Raji (cell line): ENCODE data around the gene EGFR.

ENCODE experiments used
- POLR2A ChIP-seq: IDR thresholded peaks from 2 replicates; pipeline ENCODE4 v1.6.1; 2011; ENCODE audit warnings: low read depth, low read length, control low read depth; ENCODE audit not compliant: insufficient read depth

The EGFR gene

DNA sequence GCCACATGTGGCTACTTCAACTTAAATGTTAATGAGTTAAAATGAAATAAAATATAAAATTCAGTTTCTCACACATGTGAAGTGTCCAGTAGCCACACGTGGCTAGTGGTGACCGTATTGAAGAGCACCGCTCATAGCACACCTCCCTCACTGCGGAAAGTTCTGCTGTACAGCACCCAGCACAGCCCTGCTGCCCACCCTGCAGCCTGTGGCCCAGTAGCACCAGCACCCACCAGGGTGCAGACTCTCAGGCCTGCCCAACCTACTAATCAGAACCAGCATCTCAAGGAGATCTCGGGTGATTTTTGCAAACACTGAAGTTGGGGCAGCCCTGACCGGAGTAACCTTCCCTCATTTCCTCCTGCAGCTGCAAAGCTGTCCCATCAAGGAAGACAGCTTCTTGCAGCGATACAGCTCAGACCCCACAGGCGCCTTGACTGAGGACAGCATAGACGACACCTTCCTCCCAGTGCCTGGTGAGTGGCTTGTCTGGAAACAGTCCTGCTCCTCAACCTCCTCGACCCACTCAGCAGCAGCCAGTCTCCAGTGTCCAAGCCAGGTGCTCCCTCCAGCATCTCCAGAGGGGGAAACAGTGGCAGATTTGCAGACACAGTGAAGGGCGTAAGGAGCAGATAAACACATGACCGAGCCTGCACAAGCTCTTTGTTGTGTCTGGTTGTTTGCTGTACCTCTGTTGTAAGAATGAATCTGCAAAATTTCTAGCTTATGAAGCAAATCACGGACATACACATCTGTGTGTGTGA is 183.5 kb downstream of the EGFR start:
- TF ChIP-seq POLR2A = no peak

DNA sequence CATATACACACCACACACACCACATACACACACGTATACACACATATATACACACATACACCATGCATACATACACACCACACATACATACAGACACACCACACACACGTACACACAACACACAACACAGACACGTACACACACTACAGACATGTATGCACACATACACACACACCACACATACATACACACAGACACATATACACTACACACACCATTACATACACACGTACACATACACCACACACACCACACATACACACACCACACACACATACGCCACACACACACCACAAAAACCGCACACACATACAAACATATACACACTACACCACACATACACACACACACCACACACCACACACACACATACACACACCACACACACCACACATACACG is 184.5 kb downstream of the EGFR start:
- TF ChIP-seq POLR2A = no peak

DNA sequence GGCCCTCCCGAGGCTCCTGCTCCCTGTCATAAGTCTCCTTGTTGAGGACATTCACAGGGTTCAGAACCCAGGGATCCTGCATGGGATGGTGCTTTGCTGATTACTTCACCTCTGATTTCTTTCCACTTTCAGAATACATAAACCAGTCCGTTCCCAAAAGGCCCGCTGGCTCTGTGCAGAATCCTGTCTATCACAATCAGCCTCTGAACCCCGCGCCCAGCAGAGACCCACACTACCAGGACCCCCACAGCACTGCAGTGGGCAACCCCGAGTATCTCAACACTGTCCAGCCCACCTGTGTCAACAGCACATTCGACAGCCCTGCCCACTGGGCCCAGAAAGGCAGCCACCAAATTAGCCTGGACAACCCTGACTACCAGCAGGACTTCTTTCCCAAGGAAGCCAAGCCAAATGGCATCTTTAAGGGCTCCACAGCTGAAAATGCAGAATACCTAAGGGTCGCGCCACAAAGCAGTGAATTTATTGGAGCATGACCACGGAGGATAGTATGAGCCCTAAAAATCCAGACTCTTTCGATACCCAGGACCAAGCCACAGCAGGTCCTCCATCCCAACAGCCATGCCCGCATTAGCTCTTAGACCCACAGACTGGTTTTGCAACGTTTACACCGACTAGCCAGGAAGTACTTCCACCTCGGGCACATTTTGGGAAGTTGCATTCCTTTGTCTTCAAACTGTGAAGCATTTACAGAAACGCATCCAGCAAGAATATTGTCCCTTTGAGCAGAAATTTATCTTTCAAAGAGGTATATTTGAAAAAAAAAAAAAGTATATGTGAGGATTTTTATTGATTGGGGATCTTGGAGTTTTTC is 186.5 kb downstream of the EGFR start:
- no peak for TF ChIP-seq POLR2A

DNA sequence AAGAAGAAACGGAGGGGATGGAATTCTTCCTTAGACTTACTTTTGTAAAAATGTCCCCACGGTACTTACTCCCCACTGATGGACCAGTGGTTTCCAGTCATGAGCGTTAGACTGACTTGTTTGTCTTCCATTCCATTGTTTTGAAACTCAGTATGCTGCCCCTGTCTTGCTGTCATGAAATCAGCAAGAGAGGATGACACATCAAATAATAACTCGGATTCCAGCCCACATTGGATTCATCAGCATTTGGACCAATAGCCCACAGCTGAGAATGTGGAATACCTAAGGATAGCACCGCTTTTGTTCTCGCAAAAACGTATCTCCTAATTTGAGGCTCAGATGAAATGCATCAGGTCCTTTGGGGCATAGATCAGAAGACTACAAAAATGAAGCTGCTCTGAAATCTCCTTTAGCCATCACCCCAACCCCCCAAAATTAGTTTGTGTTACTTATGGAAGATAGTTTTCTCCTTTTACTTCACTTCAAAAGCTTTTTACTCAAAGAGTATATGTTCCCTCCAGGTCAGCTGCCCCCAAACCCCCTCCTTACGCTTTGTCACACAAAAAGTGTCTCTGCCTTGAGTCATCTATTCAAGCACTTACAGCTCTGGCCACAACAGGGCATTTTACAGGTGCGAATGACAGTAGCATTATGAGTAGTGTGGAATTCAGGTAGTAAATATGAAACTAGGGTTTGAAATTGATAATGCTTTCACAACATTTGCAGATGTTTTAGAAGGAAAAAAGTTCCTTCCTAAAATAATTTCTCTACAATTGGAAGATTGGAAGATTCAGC is 187.6 kb downstream of the EGFR start:
- TF ChIP-seq POLR2A = no peak

DNA sequence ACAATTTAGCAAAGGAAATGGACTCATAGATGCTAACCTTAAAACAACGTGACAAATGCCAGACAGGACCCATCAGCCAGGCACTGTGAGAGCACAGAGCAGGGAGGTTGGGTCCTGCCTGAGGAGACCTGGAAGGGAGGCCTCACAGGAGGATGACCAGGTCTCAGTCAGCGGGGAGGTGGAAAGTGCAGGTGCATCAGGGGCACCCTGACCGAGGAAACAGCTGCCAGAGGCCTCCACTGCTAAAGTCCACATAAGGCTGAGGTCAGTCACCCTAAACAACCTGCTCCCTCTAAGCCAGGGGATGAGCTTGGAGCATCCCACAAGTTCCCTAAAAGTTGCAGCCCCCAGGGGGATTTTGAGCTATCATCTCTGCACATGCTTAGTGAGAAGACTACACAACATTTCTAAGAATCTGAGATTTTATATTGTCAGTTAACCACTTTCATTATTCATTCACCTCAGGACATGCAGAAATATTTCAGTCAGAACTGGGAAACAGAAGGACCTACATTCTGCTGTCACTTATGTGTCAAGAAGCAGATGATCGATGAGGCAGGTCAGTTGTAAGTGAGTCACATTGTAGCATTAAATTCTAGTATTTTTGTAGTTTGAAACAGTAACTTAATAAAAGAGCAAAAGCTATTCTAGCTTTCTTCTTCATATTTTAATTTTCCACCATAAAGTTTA is 188.8 kb downstream of the EGFR start:
- no peak for TF ChIP-seq POLR2A

DNA sequence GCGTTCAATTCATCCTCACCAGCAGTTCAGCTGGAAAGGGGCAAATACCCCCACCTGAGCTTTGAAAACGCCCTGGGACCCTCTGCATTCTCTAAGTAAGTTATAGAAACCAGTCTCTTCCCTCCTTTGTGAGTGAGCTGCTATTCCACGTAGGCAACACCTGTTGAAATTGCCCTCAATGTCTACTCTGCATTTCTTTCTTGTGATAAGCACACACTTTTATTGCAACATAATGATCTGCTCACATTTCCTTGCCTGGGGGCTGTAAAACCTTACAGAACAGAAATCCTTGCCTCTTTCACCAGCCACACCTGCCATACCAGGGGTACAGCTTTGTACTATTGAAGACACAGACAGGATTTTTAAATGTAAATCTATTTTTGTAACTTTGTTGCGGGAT is 190.5 kb downstream of the EGFR start:
- TF ChIP-seq POLR2A = no peak

DNA sequence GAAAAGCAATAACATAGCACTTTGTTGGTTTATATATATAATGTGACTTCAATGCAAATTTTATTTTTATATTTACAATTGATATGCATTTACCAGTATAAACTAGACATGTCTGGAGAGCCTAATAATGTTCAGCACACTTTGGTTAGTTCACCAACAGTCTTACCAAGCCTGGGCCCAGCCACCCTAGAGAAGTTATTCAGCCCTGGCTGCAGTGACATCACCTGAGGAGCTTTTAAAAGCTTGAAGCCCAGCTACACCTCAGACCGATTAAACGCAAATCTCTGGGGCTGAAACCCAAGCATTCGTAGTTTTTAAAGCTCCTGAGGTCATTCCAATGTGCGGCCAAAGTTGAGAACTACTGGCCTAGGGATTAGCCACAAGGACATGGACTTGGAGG is 191.4 kb downstream of the EGFR start:
- no peak for TF ChIP-seq POLR2A

DNA sequence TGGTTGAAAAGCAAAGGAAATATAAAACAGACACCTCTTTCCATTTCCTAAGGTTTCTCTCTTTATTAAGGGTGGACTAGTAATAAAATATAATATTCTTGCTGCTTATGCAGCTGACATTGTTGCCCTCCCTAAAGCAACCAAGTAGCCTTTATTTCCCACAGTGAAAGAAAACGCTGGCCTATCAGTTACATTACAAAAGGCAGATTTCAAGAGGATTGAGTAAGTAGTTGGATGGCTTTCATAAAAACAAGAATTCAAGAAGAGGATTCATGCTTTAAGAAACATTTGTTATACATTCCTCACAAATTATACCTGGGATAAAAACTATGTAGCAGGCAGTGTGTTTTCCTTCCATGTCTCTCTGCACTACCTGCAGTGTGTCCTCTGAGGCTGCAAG is 191.9 kb downstream of the EGFR start:
- no peak for TF ChIP-seq POLR2A

DNA sequence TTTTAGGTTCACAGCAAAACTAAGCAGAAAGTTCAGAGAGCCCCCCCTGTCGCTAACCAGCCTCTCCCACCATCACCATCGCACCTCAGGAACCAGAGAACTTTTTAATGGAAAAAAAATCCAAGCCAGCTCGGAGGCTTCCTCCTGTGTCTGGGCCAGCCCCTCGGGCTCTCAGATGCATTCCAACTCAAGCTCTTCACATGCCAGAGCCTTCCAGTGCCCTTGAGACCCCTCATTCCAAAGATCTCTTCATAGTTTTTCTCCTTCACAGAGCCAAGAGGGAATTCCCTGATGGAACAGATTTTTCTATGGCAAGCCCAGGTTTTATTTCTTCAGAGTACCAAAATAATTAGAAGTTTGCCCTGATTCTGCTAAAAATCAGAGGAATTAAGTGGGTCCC is 192.9 kb downstream of the EGFR start:
- no peak for TF ChIP-seq POLR2A

DNA sequence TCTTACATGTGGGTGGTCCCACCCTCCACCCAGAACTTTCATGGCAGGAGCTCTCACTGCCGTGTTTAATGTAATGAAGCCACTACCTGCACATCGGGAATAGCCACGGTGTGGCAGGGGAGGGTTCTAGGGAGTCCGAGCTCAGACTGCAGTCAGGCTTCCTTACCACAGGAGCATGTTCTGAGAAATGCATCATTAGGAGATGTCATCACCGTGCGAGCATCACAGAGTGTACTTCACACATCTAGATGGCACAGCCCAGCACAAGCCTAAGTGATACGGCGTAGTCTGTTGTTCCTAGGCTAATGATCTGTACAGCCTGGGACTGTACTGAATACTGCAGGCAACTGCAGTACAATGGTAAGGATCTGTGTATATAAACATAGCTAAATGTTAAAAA is 193.4 kb downstream of the EGFR start:
- no peak for TF ChIP-seq POLR2A

DNA sequence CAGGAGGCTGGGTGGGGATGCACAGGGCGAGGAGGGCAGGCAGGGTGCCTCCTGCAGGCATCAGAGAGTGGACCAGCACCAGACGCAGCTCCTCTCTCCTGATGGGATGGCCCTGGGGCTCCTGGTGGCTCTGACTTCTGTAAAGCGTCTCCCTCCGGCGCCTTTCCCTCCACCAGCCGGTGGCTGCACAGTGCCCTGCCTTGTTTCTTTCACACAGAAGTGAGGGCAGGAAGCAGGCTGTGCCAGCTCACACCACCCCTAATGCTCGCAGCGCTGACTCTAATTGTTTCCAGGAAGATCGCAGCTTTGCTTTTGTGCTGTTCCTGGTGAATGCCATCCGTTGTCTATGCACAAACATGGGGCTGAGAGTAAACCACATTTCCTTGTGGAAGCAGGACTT is 194.0 kb downstream of the EGFR start:
- no peak for TF ChIP-seq POLR2A

DNA sequence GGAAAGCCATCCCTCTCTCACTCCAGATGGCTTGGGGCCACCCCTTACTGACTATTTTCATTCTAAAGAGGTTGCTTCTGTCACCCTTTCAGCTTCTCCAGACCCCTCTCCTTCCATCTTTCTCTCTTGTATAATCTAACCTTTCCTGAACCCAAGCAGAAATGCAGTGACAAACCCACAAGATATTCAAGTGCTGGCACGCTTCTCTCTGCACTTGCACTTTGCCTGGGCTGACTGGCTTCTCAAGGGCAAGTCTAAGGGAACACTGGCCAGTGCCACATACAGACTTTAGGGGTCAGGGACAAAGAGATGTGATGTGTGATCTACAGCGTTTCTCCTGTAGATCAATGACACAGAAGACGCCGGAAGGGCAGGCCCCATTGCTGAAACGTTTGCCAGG is 195.9 kb downstream of the EGFR start:
- TF ChIP-seq POLR2A = no peak

DNA sequence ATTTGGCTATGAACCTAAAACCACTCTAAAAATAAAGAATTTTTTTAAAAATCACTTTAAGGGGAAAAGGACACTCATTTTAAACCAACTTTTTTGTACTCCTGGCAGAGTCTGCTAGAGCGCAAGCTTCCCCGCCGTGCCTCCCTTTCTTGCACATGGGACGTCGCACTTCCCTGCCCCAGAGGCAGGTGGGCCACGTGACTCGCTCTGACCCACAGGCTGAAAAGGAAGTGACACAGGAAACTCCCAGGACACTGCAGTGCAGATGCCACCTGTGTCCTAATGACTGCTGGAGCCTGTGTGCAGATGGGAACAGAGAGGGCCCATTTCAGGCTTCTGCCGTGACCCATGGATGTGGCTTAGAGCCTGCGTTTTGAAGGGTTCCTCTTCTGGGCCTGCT is 204.2 kb downstream of the EGFR start:
- TF ChIP-seq POLR2A = no peak

DNA sequence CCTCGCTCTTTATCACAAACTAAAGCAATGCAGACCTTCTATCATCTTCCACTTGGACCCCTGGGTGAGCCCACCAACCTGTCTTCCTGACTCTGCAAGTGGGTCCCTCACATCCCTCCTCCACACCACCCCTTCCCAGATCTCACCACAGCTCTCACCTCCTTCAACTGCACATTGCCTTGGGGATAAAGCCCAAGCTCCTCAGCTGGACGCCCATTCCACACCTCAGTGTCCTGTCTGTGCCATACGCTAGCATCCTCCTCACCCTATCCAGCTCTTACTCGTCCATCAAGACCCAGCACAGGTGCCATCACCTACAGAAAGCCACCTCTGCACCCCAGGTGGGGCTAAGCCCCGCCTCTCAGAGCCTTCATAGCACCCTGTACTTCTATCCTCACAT is 205.3 kb downstream of the EGFR start:
- no peak for TF ChIP-seq POLR2A

DNA sequence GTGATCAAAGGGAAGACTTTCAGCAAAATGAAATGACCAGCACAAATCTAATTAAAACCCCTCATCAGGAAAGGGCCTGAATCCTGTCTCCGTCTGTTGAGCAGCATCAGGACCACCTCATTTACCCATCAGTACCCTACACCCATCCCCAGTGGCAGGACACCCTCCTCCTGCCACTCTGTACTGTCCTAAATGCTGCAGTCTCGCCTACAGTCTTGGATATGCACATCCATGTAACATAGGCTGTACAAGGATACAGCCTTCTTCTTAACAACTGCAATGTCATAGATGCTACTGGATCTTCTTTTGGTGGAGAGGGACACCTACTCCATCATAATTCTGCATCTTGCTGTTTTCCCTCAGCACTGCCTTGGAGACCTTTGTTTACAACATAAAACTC is 206.0 kb downstream of the EGFR start:
- TF ChIP-seq POLR2A = no peak
